GM21515 (cell line): ENCODE data around the gene PLSCR1.

ENCODE experiments used
- ATAC-seq: cut with Tn5 transposase; IDR thresholded peaks from one replicate; pipeline ENCODE4 v1.9.1; 2021; ENCODE audit not compliant: unreplicated experiment

PLSCR1 gene, protein sequence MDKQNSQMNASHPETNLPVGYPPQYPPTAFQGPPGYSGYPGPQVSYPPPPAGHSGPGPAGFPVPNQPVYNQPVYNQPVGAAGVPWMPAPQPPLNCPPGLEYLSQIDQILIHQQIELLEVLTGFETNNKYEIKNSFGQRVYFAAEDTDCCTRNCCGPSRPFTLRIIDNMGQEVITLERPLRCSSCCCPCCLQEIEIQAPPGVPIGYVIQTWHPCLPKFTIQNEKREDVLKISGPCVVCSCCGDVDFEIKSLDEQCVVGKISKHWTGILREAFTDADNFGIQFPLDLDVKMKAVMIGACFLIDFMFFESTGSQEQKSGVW

DNA sequence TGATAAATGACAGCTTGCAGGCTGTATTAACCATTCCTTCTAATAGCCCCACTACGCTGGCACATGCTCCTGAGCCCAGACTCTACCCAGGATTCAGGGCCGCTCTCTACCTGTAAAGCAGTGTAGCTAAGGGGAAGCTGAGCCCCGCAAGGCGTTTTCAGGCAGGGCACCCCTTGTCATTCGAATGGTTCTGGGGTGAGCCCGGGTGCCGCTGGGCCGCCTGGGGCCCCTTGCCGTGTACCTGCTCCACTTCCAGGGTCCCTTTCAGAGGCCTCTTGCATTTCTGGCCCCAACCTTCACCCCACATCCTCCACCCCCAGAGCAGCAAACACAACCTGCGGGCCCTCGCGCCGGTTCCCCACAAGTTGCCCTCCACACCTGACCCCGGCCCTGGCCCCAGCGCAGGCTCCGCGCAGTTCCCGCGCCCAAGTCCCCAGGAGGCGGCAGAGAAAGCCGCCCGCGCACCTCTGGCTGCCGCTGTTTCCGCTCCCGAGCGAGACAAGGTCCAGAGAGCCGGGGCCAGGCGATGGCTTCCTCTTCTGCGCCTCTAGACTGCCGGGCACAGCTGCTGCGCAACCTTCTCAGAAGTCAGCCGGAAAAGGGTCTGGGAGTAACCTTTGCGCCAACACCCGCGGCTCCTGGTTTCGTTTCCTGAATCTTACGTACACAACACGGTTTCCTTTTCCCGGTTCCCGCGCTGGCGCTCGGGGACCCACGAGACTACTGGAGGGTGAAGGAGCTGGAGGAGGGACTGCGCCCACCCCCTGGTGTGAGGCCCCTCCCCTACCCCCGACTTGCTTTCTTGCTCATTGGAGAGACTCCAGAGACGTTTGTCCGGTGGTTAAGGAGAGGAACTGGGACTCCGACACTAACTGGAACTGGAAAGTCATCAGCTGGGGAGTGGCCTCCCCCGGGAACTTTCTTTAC lies at the start of gene PLSCR1:
Gene PLSCR1, minus strand, starts transcription at position 606 of the 927 bp plus-strand sequence. CDS start 8,055 bp downstream, outside the sequence.
- ATAC-seq = peak; percentile 93

DNA sequence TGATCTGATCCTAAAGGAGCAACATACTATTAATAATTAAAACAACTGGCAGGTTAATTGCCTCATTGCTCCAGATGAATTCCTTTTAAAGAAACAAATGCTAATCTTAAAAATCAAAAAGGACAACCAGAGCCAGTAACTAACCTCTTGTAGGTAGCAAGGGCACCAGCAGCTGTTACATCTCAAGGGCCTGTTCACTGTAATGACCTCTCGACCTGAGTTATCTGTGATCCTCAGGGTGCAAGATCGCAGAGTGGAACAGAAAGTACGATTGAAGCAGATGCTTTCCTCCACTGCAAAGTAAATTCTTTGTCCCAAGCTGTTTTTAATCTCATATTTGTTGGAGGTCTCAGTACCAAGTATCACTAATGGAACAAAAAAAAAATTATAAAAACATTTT lies 49.4 kb upstream of the PLSCR1 start:
- no peak for ATAC-seq

DNA sequence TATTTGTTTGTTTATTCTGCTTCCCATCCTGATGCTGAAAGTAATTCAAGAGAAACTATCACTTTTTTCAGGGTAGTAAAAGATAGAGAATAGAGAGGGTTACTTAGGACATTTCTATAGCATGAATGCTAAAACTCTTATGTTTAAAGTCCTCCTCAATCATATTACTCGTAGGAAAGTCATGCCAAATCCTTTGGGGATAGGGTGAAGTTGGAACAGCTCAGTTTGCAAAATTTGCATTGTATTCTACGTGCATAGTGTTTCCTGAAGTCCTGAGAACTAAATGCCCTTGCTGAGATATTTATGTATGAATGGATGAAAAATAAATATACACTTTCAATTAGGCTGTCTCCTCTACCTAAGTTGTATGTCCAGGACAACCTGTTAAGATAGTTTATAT lies 46.1 kb upstream of the PLSCR1 start:
- no peak for ATAC-seq

DNA sequence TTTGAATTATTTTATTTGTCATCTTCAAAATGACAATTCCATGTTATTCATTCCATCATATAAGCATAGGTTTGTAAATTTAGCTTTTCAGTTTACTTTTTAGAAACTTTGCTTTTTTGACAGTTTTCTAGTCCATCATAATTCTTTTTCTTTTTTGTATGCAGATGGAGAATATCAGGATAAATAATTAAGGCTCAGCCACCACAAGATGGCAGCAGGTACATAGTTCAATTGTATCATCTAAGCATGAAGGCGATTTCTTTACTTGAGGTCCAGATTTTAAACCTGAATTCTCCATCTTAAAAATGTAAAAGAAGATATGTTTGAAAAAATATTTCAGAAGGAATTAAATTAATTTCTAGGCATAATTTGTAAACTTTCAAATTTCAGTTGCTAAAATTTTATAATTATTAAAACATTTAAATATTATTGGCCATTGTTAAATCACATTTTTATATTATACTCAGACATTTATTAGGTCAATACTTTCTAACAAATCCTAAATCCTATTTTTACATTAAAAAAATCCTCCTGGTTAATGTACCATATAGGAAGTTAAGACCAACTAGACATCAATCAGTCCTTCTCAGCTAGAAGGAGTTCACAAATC lies 45.6 kb upstream of the PLSCR1 start:
- ATAC-seq = no peak

DNA sequence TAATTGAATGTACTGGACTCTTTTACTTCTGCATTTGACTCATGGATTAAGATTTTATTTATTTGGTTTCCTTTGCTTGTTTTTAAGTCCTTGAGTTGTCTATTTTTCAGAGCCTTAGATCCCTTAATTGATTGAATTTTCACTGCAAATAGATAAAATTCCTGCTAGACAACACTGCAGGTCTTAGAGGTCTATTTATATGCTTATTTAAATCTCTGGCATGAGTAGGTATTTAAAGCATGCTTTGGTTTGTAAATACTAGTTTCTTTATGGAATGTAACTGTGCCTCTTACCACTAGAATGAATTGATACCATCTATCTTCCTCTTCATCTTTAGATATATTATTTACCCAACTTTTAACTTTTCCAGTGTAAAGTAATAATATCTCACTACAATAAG lies 40.7 kb upstream of the PLSCR1 start:
- no peak for ATAC-seq

DNA sequence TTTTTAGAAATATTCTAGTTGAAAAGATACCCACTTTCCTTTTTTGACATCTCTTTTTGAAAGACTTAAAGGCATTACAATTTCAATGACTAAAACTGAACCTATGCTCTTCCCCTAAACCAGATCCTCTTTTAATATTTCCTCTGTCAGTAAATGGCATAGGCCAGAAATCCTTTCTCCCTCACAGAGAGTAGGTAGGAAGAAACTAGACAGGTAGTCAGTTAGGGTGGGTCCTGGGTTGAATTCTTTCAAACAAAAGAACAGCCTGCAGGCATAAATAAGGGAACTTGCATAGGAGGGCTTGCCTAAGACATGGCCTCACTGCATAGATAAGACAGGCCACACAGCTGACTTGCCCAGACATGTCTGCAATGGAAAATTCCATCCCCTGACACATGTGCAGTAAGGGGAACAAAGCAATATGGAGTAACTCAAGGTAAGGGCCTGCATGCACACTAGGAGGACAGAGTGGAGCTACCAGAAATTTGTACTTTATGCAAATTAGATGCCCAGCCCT lies 37.6 kb upstream of the PLSCR1 start:
- ATAC-seq = no peak

DNA sequence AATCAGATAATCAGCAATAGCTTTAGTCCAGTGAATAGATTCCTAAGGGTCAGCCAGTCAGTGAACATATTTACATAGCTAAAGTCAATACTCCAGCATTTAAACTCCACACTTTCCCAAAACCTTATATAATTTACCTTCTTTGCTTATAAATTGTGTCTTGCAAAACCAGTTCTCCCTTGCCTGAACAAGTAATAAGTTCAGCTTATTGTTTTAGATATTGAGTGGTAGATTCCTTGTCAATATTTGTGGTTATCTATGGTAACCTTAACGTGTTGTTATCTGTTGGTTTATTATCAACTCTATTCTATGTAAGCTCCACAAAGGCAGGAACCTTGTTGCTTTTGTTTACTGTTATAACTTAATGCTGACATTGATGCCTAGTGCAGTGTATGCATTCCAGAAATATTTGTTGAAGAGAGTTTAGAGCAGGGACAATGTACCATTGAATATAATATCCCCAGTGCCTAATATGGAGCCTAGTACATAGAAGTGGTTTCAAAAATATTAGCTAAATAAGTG lies 36.7 kb upstream of the PLSCR1 start:
- no peak for ATAC-seq

DNA sequence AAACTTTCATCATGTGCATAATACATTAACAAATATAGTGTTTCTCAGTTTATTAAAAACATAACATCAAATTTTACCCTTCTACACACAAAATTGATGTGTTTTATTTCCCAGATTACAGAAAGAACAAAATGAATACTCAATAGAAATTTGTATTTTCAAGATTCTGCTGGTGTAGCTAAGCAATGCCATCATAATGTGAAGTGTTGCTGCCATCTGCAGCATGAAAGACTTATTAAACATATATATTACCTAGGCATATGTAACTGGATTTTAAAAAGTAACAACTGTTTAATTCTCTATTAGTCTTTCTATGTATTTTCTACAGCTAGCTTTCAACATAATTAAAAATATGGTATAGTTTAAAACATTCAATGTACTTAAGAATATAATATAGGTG lies 33.3 kb upstream of the PLSCR1 start:
- peak; percentile 71 for ATAC-seq

DNA sequence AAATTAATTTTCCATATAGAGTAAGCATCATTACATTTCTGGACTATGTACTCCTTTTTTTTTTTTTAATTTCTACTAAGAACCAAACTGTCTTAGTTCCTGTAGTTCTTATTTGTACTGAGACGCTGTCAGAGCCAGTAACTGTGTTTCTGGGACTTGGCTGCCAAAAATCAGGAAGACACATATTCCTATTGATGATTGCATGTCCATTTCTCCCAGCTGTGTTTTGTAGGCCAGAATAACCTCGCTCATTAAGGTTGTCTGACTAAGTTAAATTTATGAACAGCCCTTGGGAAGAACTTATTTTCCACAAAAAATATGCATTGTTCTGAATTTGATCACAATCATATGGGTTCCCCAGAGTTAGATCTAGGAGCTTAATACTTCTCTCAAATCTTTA lies 31.2 kb upstream of the PLSCR1 start:
- ATAC-seq = no peak

DNA sequence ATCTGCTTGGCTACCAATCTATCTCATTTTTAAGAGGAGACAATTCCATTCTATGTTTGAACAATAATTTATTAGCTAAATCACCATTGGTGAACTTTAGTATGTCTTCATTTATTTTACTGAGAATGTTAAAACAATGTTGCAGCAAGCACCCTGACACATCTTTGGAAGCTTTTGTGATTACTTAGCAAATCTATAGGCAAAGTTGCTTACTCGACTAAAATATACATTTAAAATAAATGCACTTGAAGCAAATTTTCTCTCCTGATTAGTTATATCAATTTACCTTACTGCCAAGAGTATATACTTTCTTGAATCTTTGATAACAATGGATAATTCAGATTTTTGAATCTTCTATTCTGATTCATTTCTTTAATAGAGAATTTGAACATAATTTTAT lies 29.8 kb upstream of the PLSCR1 start:
- ATAC-seq = no peak

DNA sequence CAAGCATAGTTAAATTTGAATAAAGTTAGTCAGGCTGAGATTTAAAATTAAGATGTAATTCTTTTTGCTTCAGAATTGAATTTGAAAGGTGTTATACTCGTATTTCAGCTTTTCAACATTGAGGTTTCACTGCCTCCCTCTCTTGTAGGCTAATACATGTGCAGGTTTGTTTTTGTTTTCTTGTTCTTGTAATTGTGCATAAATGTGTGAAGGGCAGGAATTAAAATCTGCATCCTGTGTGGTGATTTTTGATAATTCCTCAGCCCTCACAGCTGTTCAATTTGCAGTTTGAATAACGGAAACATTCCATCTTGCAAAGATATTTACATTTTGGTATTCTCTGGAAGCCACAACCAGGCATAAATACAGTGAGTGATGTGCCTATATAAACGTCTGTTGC lies 24.9 kb upstream of the PLSCR1 start:
- no peak for ATAC-seq

DNA sequence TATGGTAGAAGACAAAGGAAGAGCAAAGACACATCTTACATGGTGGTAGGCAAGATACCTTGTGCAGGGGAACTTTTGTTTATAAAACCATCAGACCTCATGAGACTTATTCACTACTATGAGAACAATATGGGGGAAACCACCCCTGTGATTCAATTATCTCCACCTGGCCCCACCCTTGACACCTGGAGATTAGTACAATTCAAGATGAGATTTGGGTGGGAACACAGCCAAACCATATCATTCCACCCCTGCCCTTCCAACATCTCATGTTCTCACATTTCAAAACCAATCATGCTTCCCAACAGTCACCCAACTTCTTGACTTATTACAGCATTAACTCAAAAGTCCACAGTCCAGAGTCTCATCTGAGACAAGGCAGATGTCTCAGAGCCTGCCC lies 21.7 kb upstream of the PLSCR1 start:
- no peak for ATAC-seq

DNA sequence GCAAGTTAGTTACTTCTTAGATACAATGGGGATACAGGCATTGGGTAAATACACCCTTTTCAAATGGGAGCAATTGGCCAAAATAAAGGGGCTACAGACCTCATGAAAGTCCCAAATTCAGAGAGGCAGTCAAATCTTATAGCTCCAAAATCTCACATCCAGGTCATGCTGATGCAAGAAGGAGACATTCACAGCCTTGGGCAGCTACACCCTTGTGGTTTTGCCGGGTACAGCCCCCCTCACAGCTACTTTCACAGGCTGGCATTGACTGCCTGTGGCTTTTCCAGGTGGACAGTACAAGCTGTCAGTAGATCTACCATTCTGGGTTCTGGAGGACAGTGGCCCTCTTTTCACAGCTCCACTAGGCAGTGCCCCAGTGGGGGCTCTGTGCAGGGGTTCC lies 17.5 kb upstream of the PLSCR1 start:
- no peak for ATAC-seq

DNA sequence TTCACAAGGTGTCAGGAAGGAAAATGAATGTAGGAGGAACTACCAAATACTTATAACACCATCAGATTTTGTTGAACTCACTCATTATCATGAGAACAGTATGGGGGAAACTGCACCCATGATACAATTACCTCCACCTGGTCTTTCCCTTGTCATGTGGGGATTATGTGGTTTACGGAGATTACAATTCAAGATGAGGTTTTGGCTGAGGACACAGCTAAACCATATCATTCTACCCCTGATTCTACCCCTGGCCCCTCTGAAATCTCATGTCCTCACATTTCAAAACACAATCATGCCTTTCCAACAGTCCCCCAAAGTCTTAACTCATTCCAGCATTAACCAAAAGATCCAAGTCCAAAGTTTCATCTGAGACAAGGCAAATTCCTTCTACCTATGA lies 17.1 kb upstream of the PLSCR1 start:
- no peak for ATAC-seq

DNA sequence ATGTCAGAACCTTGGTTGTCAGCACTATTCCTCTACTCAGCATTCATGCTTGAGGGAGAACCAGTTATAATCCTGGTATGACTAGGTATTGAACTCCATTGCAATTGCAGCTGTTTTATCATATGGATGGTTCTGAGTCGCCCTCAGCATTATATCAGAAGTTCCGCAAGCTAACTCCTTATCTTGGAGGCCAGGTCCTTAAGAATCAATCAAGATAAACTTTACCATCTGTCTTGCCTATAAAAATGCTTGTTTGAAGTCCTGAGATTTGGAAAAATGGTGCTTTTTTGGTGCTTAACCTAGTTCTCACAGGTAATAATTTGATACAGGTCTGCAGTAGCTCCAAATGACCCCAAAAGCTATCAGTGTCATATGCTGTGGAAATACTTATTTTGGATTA lies 16.3 kb upstream of the PLSCR1 start:
- no peak for ATAC-seq

DNA sequence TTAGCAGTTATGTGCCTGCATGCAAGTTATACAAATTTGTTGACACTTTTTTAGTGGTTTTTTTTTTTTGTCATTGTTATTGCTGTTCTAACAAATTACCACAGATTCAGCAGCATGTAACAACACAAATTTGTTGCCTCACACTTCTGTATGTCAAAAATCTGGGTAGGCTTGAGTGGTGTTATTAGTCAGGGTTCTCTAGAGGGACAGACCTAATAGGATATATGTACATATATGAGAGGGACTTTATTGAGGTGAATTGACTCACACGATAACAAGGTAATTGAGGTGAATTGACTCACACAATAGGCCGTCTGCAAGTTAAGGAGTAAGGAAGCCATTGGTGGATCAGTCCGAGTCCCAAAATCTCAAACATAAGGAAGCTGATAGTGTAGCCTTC lies 15.0 kb upstream of the PLSCR1 start:
- no peak for ATAC-seq

DNA sequence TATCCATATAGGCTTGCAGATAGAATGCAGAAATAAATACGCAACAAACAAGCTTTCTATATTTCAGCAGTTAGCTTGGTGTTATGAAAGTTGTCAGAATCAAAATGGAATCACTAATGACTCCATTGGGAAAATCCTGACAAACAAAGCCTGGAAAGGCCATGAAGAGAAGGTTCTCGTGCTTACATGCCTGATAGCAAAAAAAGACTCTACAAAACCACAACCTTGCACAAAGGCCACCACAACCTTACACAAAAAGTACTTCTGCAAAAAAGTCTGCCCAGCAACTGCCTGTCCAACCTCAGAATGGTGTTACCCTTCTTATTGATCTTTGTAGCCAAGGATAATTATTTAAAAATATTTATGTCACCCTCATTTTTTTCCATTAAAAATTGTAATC lies 14.4 kb upstream of the PLSCR1 start:
- ATAC-seq = no peak

DNA sequence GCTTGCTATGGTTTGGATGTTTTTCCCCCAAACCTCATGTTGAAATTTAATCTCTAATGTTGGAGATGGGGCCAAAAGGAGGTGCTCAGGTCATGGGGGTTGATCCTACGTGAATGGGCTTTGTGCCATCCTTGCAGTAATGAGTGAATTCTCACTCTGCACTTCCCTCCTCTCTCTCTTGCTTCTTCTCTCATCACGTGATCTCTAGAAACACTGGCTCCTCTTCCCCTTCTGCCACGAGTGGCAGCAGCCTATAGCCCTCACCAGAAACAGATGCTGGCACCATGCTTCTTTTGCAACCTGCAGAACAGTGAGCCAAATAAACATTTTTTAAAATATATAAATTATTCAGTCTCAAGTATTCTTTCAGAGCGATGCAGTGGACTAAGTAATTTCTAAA lies 13.3 kb upstream of the PLSCR1 start:
- no peak for ATAC-seq

DNA sequence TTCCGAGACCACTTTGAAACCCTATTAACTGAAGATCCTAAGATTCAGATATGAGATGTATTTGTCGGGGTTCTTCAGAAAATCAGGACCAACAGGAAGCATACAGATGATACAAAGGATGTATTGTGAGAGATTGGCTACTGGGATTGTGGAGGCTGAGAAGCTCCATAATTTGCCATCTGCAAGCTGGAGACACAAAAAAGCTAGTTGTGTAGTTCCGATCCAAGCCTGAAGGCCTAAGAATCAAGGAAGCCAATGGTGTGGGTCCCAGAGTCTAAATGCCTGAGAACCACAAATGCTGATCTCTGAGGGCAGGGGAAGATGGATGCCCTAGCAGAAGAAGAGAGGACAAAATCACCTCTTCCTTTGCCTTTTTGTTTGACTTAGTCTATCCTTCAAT lies 10.9 kb upstream of the PLSCR1 start:
- ATAC-seq = no peak

DNA sequence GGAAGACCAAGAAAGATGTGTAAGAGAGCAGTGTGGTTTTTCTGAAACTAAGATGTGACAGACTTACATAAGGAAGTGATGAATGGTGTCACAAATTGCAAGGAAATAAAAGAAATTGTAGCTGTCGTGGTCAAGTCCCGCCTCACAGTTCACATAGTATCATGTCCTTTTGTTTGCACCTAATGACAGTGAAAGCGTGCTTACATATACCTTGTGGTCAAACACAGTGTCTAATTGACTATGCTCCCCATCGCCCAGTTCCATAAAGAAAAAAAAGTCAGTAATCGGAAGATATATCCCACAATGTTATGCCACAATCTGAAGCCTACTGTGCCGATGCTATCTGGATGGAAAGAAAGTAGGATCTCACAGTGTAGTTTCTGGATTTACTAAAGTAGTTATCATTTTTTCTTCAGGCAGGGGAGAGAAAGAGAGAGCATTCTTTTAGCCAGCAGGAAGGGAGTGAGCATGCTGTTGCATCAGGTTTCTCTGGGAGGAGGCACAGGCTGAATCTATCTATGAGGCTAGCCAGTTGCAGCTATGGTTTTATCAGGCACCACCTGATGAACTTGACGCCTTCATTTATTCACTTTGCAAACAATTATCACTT lies 9.8 kb upstream of the PLSCR1 start:
- no peak for ATAC-seq
